Measurements from ENCODE around the gene SNX22. TPM values are rescaled to one million over a fixed set of nuclear protein-coding genes. Genes with fewer than 3 reads are reported as not detected.

SNX22 gene
- total RNA-seq, 4 donors from 2014 or later = 0.19 TPM; not detected in 3

- 90 to 92% methylated on average over 4 to 9 of the region's 16 CpGs for WGBS, 2 donors
- no peaks in the 10 kb centered on the region for H3K9me3 ChIP-seq
- H3K36me3 ChIP-seq = peaks cover 50 to 79% (median 64%) of the 10 kb centered on the region in 3 donors
- peaks cover 0 to 17% (median 4%) of the 10 kb centered on the region in 4 donors for H3K27me3 ChIP-seq
- no peak overlapping the region for H3K27ac ChIP-seq
- DNase-seq = no peak
- TF ChIP-seq POLR2A (IDR thresholded peaks at IDR 0.05) = no peak
- TF ChIP-seq CTCF (IDR thresholded peaks at IDR 0.05) = no peak
- H3K4me3 ChIP-seq = no peak overlapping the region
- intact Hi-C loops (cut with DNase I) = loop anchor here (10.0 kb wide), 2 partner anchors 52 to 198 kb away; partner anchors contain the start of gene CSNK1G1
- peaks cover 21 to 61% (median 40%) of the 10 kb centered on the region in 3 donors for H3K4me1 ChIP-seq
Observed at GRCh38 chr15:64156652-64157331, 5.3 kb downstream of the SNX22 start.

GRCh38 chr15:64157599-64158125 lies 6.1 kb downstream of the SNX22 start:
- no peak for TF ChIP-seq POLR2A (IDR thresholded peaks at IDR 0.05)
- no peak for TF ChIP-seq CTCF (IDR thresholded peaks at IDR 0.05)
- intact Hi-C loops (cut with DNase I) = loop anchor here (10.0 kb wide), 2 partner anchors 53 to 197 kb away; partner anchors contain the start of gene CSNK1G1
- Histone ChIP-seq H3K27ac (no peak overlapping the region), H3K27me3 (peaks cover 0 to 8% (median 0%) of the 10 kb centered on the region in 4 donors), H3K4me3 (no peak overlapping the region), H3K36me3 (peaks cover 50 to 79% (median 64%) of the 10 kb centered on the region in 3 donors), H3K4me1 (peaks cover 18 to 60% (median 38%) of the 10 kb centered on the region in 3 donors), H3K9me3 (no peaks in the 10 kb centered on the region)
- 83 to 100% methylated on average over 1 of the region's 1 CpG for WGBS, 2 donors
- DNase-seq = no peak

DNA sequence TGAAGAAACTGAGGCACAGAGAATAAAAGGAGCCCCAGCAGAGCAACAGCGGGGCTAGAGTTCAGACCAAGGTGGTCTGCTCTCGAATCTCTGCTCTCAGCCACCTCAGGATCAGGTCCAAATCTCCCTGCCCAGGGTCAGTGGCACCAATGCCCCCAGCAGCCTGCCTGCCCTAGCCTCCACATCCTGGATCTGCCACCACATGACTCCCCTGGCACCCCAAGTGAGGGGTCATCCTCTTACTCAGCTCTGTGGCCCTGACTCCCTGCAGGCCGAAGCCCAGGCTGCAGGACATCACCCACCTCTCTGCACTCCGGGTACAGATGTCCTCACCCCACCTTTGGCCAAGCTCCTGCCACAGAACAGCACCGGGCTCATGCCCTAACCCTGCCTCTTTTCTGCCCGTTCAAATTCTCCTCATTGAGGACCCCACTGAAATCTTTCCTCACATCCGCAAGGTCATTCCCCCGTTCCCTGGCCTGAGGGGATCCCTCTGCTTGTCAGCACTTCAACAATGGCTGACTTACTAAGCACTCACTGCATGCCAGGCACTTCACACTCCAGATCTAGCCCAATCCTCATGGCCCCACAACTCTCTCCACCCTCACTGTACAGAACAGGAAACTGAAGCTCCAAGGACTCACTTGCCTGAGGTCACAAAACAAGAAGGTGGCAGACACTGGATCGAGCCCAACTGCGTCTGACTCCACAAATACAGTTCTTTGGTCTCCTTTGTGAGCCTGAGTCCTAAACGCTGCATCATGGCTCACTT lies 7.0 kb downstream of the SNX22 start:
- intact Hi-C loops (cut with DNase I) = loop anchor here (10.0 kb wide), 2 partner anchors 54 to 196 kb away; partner anchors contain the start of gene CSNK1G1
- no peak for DNase-seq
- Histone ChIP-seq H3K36me3 (peaks cover 50 to 79% (median 64%) of the 10 kb centered on the region in 3 donors), H3K27me3 (no peaks in the 10 kb centered on the region), H3K9me3 (no peaks in the 10 kb centered on the region), H3K27ac (no peak overlapping the region), H3K4me3 (no peak overlapping the region), H3K4me1 (peaks cover 18 to 56% (median 30%) of the 10 kb centered on the region in 3 donors)
- TF ChIP-seq POLR2A (IDR thresholded peaks at IDR 0.05) = no peak
- TF ChIP-seq CTCF (IDR thresholded peaks at IDR 0.05) = no peak
- WGBS, 2 donors = 85 to 92% methylated on average over 8 to 11 of the region's 11 CpGs

GRCh38 chr15:64161688-64162477 lies 10.4 kb downstream of the SNX22 start:
- H3K36me3 ChIP-seq = peaks cover 37 to 50% (median 42%) of the 10 kb centered on the region in 3 donors
- H3K27me3 ChIP-seq = no peaks in the 10 kb centered on the region
- peak overlapping the region; percentile 84 to 95 (median 92) for H3K27ac ChIP-seq
- no peaks in the 10 kb centered on the region for H3K9me3 ChIP-seq
- TF ChIP-seq CTCF (IDR thresholded peaks at IDR 0.05) = no peak
- no peak for TF ChIP-seq POLR2A (IDR thresholded peaks at IDR 0.05)
- 41 to 42% methylated on average over 11 of the region's 12 CpGs for WGBS, 2 donors
- peaks cover 18 to 52% (median 31%) of the 10 kb centered on the region in 3 donors for H3K4me1 ChIP-seq
- peak overlapping the region; percentile 63 to 99 (median 84) for H3K4me3 ChIP-seq
- intact Hi-C loops (cut with DNase I) = loop anchor here (10.0 kb wide), 1 partner anchor 223 kb away; the partner anchor contains the start of genes PCLAF and TRIP4
- DNase-seq = no peak

Data from esophagus squamous epithelium (tissue), 5 donors.